NCI-H1417 (cell line): ENCODE results near the gene RANGAP1.
"Not testable (repeated sequence)": the region's sequence is repeated elsewhere in the genome, so short reads cannot be mapped to it uniquely, and the experiment has no call there.

ENCODE experiments used
- DNase-seq, 3 experiments: peaks; one replicate each; lab custom pipeline; 2025; lab: John Stamatoyannopoulos, UW

RANGAP1 gene

GRCh38 chr22:41300661-41301060 lies 14.7 kb upstream of the RANGAP1 start:
- DNase-seq, result no peak

- no peak for DNase-seq
Measured at GRCh38 chr22:41296826-41297667, 11.1 kb upstream of the RANGAP1 start.

GRCh38 chr22:41294816-41295215 lies 8.8 kb upstream of the RANGAP1 start:
- DNase-seq, result not testable (repeated sequence)

- DNase-seq, result no peak
Measured at GRCh38 chr22:41290262-41291221, 4.6 kb upstream of the RANGAP1 start.

- no peak for DNase-seq
Measured at GRCh38 chr22:41289671-41290070, 3.7 kb upstream of the RANGAP1 start.

GRCh38 chr22:41288245-41288946 lies 2.4 kb upstream of the RANGAP1 start:
- DNase-seq, result peak in 2 of 3 experiments; percentile 28 to 46

GRCh38 chr22:41286639-41287091 lies 678 bp upstream of the RANGAP1 start:
- peak in 1 of 3 experiments; percentile 23 for DNase-seq

- DNase-seq, result peak; percentile 17 to 77 (median 71)
Measured at GRCh38 chr22:41285441-41285819, 557 bp downstream of the RANGAP1 start.

- DNase-seq, result no peak
Measured at GRCh38 chr22:41284465-41284864, 1.5 kb downstream of the RANGAP1 start.

- DNase-seq, result no peak
Measured at GRCh38 chr22:41280854-41281253, 5.1 kb downstream of the RANGAP1 start.

- peak in 2 of 3 experiments; percentile 2 to 19 for DNase-seq
Measured at GRCh38 chr22:41280065-41280464, 5.9 kb downstream of the RANGAP1 start.

- DNase-seq, result no peak
Measured at GRCh38 chr22:41274856-41275255, 11.1 kb downstream of the RANGAP1 start.

GRCh38 chr22:41273128-41273527 lies 12.9 kb downstream of the RANGAP1 start:
- no peak for DNase-seq

- no peak for DNase-seq
Measured at GRCh38 chr22:41271787-41272186, 14.2 kb downstream of the RANGAP1 start.

GRCh38 chr22:41267958-41268357 lies 18.0 kb downstream of the RANGAP1 start:
- no peak for DNase-seq

- no peak for DNase-seq
Measured at GRCh38 chr22:41264408-41264941, 21.5 kb downstream of the RANGAP1 start.

- no peak for DNase-seq
Measured at GRCh38 chr22:41263704-41264103, 22.3 kb downstream of the RANGAP1 start.

GRCh38 chr22:41262250-41262765 lies 23.7 kb downstream of the RANGAP1 start:
- DNase-seq, result no peak

GRCh38 chr22:41261541-41262249 lies 24.3 kb downstream of the RANGAP1 start:
- no peak for DNase-seq

- no peak for DNase-seq
Measured at GRCh38 chr22:41260871-41261270, 25.1 kb downstream of the RANGAP1 start.

GRCh38 chr22:41259756-41260155 lies 26.2 kb downstream of the RANGAP1 start:
- DNase-seq, result not testable (repeated sequence)
